Left ventricle myocardium inferior (tissue), 1 donor: Measurements from ENCODE around the gene MYT1. TPM values are rescaled to one million over a fixed set of nuclear protein-coding genes. Genes with fewer than 3 reads are reported as not detected.

Experiments used
- total RNA-seq: library from RNA; stranded (reverse); fragmentation: NEBNext Ultra II Directional; extraction: Animal tissue kit (Norgen Biotek cat#: 25700); gene quantifications from one replicate; pipeline ENCODE4 v1.2.1, GENCODE V29; 2021
- donor health status: DM: no; HTN: yes; CAD: no; lungs with severe emphysema.

MYT1 gene
- total RNA-seq, 1 donor from 2014 or later = 0.11 TPM

Other genes starting within 250 kb of the MYT1 start
- 41.0 TPM for gene UCKL1, start 208.0 kb upstream of the MYT1 start, total RNA-seq
- gene ZNF512B, start 194.5 kb upstream of the MYT1 start, total RNA-seq = 12.6 TPM
- 5.6 TPM for gene SAMD10, start 184.8 kb upstream of the MYT1 start, total RNA-seq
- gene PRPF6, start 183.3 kb upstream of the MYT1 start, total RNA-seq = 46.8 TPM
- gene C20orf204, start 128.3 kb upstream of the MYT1 start, total RNA-seq = 0.55 TPM
- 30.5 TPM for gene SOX18, start 114.8 kb upstream of the MYT1 start, total RNA-seq
- 38.9 TPM for gene TCEA2, start 101.3 kb upstream of the MYT1 start, total RNA-seq
- 6.1 TPM for gene RGS19, start 84.9 kb upstream of the MYT1 start, total RNA-seq
- 0.52 TPM for gene OPRL1, start 84.4 kb upstream of the MYT1 start, total RNA-seq
- gene LKAAEAR1, start 80.1 kb upstream of the MYT1 start, total RNA-seq = not detected
- gene NPBWR2, start 56.9 kb upstream of the MYT1 start, total RNA-seq = not detected
- 62.9 TPM for gene PCMTD2, start 91.3 kb downstream of the MYT1 start, total RNA-seq